Measurements from ENCODE around the gene MACROD2.

The MACROD2 gene

GRCh38 chr20:15653396-15654207, 1658.3 kb downstream of the MACROD2 start:
- no peak for DNase-seq (ENCODE audit: low read depth, low spot score)

GRCh38 chr20:15654208-15654649, 1658.9 kb downstream of the MACROD2 start:
- DNase-seq (ENCODE audit: low read depth, low spot score): no peak

- no peak for DNase-seq (ENCODE audit: low read depth, low spot score)
Observed at GRCh38 chr20:15655295-15655874, 1660.1 kb downstream of the MACROD2 start.

- no peak for DNase-seq (ENCODE audit: low read depth, low spot score)
Observed at GRCh38 chr20:15656124-15656523, 1660.8 kb downstream of the MACROD2 start.

GRCh38 chr20:15658295-15658694, 1663.0 kb downstream of the MACROD2 start:
- no peak for DNase-seq (ENCODE audit: low read depth, low spot score)

GRCh38 chr20:15673206-15673605, 1677.9 kb downstream of the MACROD2 start:
- DNase-seq (ENCODE audit: low read depth, low spot score): no peak

GRCh38 chr20:15674253-15675060, 1679.1 kb downstream of the MACROD2 start:
- no peak for DNase-seq (ENCODE audit: low read depth, low spot score)

- no peak for DNase-seq (ENCODE audit: low read depth, low spot score)
Observed at GRCh38 chr20:15675061-15675514, 1679.8 kb downstream of the MACROD2 start.

- DNase-seq (ENCODE audit: low read depth, low spot score): no peak
Observed at GRCh38 chr20:15675813-15676484, 1680.6 kb downstream of the MACROD2 start.

GRCh38 chr20:15676815-15677214, 1681.5 kb downstream of the MACROD2 start:
- no peak for DNase-seq (ENCODE audit: low read depth, low spot score)

- no peak for DNase-seq (ENCODE audit: low read depth, low spot score)
Observed at GRCh38 chr20:15682690-15683089, 1687.4 kb downstream of the MACROD2 start.

- no peak for DNase-seq (ENCODE audit: low read depth, low spot score)
Observed at GRCh38 chr20:15692570-15692969, 1697.3 kb downstream of the MACROD2 start.

- DNase-seq (ENCODE audit: low read depth, low spot score): no peak
Observed at GRCh38 chr20:15699431-15700146, 1704.3 kb downstream of the MACROD2 start.

GRCh38 chr20:15700147-15700765, 1704.9 kb downstream of the MACROD2 start:
- DNase-seq (ENCODE audit: low read depth, low spot score): no peak

- no peak for DNase-seq (ENCODE audit: low read depth, low spot score)
Observed at GRCh38 chr20:15702161-15702560, 1706.8 kb downstream of the MACROD2 start.

- no peak for DNase-seq (ENCODE audit: low read depth, low spot score)
Observed at GRCh38 chr20:15703171-15703911, 1708.0 kb downstream of the MACROD2 start.

- no peak for DNase-seq (ENCODE audit: low read depth, low spot score)
Observed at GRCh38 chr20:15705975-15706374, 1710.7 kb downstream of the MACROD2 start.

GRCh38 chr20:15706719-15707118, 1711.4 kb downstream of the MACROD2 start:
- DNase-seq (ENCODE audit: low read depth, low spot score): no peak

GRCh38 chr20:15708984-15709598, 1713.8 kb downstream of the MACROD2 start:
- DNase-seq (ENCODE audit: low read depth, low spot score): no peak
